NCI-H460 (cell line): Measurements from ENCODE around the gene ZNF333. TPM values are rescaled to one million over a fixed set of nuclear protein-coding genes. Genes with fewer than 3 reads are reported as not detected.
"Not testable (repeated sequence)": the region's sequence is repeated elsewhere in the genome, so short reads cannot be mapped to it uniquely, and the experiment has no call there.

Experiments used
- DNase-seq: peaks from one replicate; pipeline ENCODE4 v3.0.0-alpha.2; 2016; ENCODE audit warnings: low read depth; ENCODE audit errors: extremely low read depth
- total RNA-seq: library from RNA; depleted of rRNA; stranded (reverse); fragments of >200 nt; shearing (Covaris generic); gene quantifications from 2 replicates; pipeline ENCODE4 v1.2.3, GENCODE V29; 2014

Gene ZNF333
- total RNA-seq, 1 experiment from 2014 or later, result 9.4 TPM

DNA sequence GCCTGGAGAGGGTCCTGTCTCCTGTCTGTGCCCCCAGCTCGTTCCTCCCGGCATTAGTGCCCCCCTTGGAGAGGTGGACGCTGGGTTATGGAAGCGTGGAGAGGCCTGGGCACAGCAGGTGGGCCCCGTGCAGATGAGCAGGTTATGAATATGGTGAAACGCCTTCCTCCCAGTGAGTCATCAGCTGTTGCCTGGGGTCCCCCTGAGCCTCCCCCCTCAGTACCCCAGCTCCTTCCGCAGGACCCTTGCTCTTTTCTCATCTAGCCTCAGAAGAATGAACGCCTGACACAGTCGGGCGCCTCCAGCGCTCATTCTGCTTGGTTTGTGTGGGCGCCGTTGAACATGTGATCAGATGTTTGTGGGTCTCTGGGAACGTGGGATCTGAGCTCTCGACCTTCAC is 76.0 kb downstream of the ZNF333 start:
- not testable (repeated sequence) for DNase-seq

GRCh38 chr19:14767466-14767971 is 77.7 kb downstream of the ZNF333 start:
- DNase-seq, result no peak

GRCh38 chr19:14768001-14768400 is 78.2 kb downstream of the ZNF333 start:
- DNase-seq, result no peak

DNA sequence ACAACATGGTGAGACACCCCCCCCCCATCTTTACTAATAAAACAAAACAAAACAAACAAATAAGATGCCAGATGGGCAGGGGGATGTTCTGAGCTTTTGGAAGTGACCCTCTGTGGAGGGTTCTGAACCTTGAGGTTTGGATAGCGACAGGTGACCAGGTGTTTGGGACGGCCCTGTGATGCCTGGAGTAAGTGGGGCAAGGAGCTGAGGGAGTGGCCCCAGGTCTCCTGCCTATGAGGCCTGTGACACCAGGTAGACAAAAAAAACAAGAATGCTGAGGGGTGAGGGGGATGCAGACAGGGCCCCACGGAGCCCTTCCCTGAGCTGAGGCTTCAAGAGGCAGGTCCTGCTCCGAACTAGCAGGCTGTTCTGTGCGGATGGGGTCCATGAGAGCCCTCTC is 79.4 kb downstream of the ZNF333 start:
- no peak for DNase-seq

- DNase-seq, result no peak
These were observed 80.3 kb downstream of the ZNF333 start for GRCh38 chr19:14770136-14770535.

- DNase-seq, result no peak
These were observed 81.3 kb downstream of the ZNF333 start for GRCh38 chr19:14770944-14771839.

- DNase-seq, result no peak
These were observed 82.6 kb downstream of the ZNF333 start for GRCh38 chr19:14772467-14772866.

DNA sequence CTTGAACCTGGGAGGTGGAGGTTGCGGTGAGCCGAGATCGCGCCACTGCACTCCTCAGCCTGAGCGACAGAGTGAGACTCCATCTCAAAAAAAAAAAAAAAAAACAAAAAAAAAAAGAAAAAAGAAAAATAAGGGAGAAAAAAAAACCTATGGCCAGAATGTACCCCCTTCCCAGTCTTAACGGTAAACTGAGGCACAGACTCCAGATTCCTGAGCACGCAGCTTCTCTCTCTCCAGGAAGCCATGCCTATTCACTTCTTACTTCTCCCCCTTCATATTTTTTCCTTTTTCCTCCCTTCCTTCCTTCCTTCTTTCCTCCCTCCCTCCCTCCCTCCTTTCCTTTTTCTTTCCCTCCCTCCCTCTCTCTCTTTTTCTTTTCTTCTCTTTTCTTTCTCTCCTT is 83.1 kb downstream of the ZNF333 start:
- DNase-seq, result no peak

DNA sequence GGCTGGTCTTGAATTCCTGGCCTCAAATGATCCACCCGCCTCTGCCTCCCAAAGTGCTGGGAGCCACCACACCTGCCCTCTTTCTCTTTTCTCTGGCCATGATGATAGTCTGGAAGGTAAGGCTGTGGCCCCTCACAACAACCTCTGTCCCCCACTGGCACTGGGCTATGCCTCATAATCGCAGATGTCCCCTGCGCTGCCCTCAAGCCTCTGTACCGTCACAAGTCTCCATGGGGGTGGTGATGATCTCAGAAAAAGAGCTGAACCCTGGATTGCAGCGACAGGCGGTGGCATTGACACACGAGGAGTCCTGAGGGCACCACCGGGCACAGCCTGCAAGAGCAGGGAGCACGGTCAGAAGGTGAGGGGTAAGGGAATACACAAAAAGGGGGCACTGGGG is 83.9 kb downstream of the ZNF333 start:
- not testable (repeated sequence) for DNase-seq

GRCh38 chr19:14774373-14774772 is 84.5 kb downstream of the ZNF333 start:
- no peak for DNase-seq

GRCh38 chr19:14775326-14775725 is 85.5 kb downstream of the ZNF333 start:
- DNase-seq, result not testable (repeated sequence)

- no peak for DNase-seq
These were observed 86.2 kb downstream of the ZNF333 start for GRCh38 chr19:14775869-14776586.

DNA sequence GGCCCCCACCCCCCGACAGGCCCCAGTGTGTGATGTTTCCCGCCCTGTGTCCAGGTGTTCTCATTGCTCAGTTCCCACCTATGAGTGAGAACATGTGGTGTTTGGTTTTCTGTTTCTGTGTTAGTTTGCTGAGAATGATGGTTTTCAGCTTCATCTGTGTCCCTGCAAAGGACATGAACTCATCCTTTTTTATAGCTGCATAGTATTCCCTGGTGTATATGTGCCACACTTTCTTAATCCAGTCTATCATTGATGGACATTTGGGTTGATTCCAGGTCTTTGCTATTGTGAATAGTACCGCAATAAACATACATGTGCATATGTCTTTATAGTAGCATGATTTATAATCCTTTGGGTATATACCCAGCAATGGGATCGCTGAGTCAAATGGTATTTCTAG is 87.8 kb downstream of the ZNF333 start:
- DNase-seq, result not testable (repeated sequence)

- DNase-seq, result not testable (repeated sequence)
These were observed 88.4 kb downstream of the ZNF333 start, which contains the start of gene ADGRE2 for GRCh38 chr19:14778110-14778845. Gene ADGRE2 (minus strand): TSS chr19:14778560. CDS start chr19:14776756, 1,804 bp downstream.

DNA sequence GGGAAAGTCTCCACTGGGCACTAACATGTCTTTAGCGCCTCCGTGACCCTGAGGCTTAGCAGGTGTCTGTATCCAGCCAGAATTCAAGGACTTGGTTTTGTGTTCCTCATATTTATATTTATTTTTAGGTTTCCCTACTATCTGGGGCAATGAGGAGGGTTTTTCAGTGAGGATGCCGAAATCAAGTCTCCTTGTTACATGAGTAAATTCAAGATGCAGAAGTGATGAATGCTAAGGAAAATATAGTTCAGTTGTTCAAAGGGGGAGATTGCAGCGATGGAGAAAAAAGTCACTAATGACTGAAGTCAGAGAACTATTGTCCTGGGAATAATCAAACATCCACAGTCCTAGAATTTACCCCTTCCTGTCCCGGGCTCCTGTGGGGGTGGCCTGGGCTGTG is 89.3 kb downstream of the ZNF333 start:
- no peak for DNase-seq

DNA sequence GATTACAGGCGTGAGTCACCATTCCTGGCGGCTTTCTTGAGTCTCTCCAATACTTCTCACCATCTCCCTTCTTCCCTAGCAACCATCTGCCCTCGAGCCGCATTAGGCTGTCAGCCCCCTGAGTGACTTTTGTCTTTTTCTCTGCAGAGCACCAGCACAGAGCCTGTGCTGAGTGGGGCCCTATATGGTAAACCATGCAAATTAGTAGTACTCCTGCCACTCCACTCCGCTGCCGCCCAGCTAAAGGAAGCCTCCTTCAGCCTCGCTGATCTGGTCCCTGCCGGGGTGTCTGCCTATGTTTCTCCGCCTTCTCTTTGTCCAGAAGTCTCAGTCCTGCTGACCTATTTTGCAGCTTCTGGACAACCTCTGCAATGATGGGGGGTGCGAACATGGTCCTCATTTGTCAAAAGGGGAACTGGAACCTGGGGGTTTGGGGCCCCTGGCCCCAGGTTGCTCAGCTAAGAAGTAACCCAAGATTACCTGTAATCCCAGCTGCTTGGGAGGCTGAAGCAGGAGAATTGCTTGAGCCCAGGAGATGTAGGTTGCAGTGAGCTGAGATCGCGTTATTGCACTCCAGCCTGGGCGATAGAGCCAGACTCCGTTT is 90.9 kb downstream of the ZNF333 start:
- not testable (repeated sequence) for DNase-seq

- DNase-seq, result not testable (repeated sequence)
These were observed 92.1 kb downstream of the ZNF333 start for GRCh38 chr19:14781713-14782536.

GRCh38 chr19:14782626-14783409 is 93.0 kb downstream of the ZNF333 start:
- no peak for DNase-seq
